Liver (tissue), 3 donors: ENCODE data around the gene PRR23E.

Source experiments
- ATF3 ChIP-seq: IDR thresholded peaks from 2 replicates; pipeline ENCODE4 v1.6.1; 2016; ENCODE audit warnings: antibody characterized with exemption
- EGR1 ChIP-seq, 2 donors: IDR thresholded peaks; 2 replicates each; pipeline ENCODE4 v1.6.1; 2016 to 2018; ENCODE audit warnings: antibody characterized with exemption in 2 of 2, low read depth in 2 of 2
- HNF4A ChIP-seq, 2 donors: conservative IDR thresholded peaks; 2 replicates each; pipeline ENCODE4 v1.6.1; 2016; ENCODE audit warnings: antibody characterized with exemption in 2 of 2, mild to moderate bottlenecking in 2 of 2
- NR2F2 ChIP-seq: IDR thresholded peaks from 2 replicates; pipeline ENCODE4 v1.6.1; 2016; ENCODE audit warnings: antibody characterized with exemption
- RAD21 ChIP-seq, 2 donors: IDR thresholded peaks; 2 replicates each; pipeline ENCODE4 v1.6.1; 2016; ENCODE audit warnings: antibody characterized with exemption in 2 of 2, mild to moderate bottlenecking in 2 of 2
- REST ChIP-seq: IDR thresholded peaks from 2 replicates; pipeline ENCODE4 v1.6.1; 2016; ENCODE audit warnings: antibody characterized with exemption, mild to moderate bottlenecking
- SP1 ChIP-seq: IDR thresholded peaks from 2 replicates; pipeline ENCODE4 v1.6.1; 2018; ENCODE audit warnings: antibody characterized with exemption, mild to moderate bottlenecking
- TAF1 ChIP-seq: conservative IDR thresholded peaks from 2 replicates; pipeline ENCODE4 v1.6.1; 2016; ENCODE audit warnings: antibody characterized with exemption, mild to moderate bottlenecking
- YY1 ChIP-seq: IDR thresholded peaks from 2 replicates; pipeline ENCODE4 v1.6.1; 2016; ENCODE audit warnings: antibody characterized with exemption, mild to moderate bottlenecking
- TF ChIP-seq, protein P1 (sequence below): fragments of 150-350 bp; IDR thresholded peaks from 2 replicates; pipeline ENCODE4 v1.5.1; 2017; ENCODE audit warnings: improper control_type of control experiment, low read depth, low read length; ENCODE audit not compliant: missing input control
- donor health status: healthy.
- donor health status: healthy.

- TF ChIP-seq, protein P1, sequence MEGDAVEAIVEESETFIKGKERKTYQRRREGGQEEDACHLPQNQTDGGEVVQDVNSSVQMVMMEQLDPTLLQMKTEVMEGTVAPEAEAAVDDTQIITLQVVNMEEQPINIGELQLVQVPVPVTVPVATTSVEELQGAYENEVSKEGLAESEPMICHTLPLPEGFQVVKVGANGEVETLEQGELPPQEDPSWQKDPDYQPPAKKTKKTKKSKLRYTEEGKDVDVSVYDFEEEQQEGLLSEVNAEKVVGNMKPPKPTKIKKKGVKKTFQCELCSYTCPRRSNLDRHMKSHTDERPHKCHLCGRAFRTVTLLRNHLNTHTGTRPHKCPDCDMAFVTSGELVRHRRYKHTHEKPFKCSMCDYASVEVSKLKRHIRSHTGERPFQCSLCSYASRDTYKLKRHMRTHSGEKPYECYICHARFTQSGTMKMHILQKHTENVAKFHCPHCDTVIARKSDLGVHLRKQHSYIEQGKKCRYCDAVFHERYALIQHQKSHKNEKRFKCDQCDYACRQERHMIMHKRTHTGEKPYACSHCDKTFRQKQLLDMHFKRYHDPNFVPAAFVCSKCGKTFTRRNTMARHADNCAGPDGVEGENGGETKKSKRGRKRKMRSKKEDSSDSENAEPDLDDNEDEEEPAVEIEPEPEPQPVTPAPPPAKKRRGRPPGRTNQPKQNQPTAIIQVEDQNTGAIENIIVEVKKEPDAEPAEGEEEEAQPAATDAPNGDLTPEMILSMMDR: no peak
- no peak for TF ChIP-seq TAF1
- TF ChIP-seq SP1: no peak
- no peak for TF ChIP-seq REST
- TF ChIP-seq EGR1 (IDR thresholded peaks at IDR 0.05; ENCODE audit: low read depth in 2 of 2): no peak
- no peak for TF ChIP-seq RAD21 (IDR thresholded peaks at IDR 0.05)
- no peak for TF ChIP-seq YY1
- no peak for TF ChIP-seq NR2F2
- no peak for TF ChIP-seq HNF4A (conservative IDR thresholded peaks at IDR 0.05)
- TF ChIP-seq ATF3: no peak
Measured at GRCh38 chr3:127193775-127194174, 844 bp downstream of the PRR23E start.
